Stomach (tissue), 4 donors: Measurements from ENCODE around the gene SPTAN1.

ENCODE experiments used
- CTCF ChIP-seq, 7 experiments: fragments of 450-650 bp in 4 of 7; fragments of 200-600 bp in 3 of 7; sonication (generic) in 3 of 7; IDR thresholded peaks; one replicate each; pipeline ENCODE4 v1.5.1; 2016 to 2019; ENCODE audit warnings: antibody characterized with exemption in 7 of 7, control low read depth in 2 of 7, mild to moderate bottlenecking in 1 of 7
- POLR2A ChIP-seq, 4 donors: fragments of 450-650 bp; IDR thresholded peaks; one replicate each; pipeline ENCODE4 v1.6.1; 2016; ENCODE audit warnings: antibody characterized with exemption in 4 of 4, control low read depth in 2 of 4, mild to moderate bottlenecking in 1 of 4, moderate library complexity in 1 of 4
- POLR2AphosphoS5 ChIP-seq, 3 donors: sonication (generic); formaldehyde crosslinking; IDR thresholded peaks; one replicate each; pipeline ENCODE4 v1.6.1; 2016; ENCODE audit warnings: antibody characterized with exemption in 3 of 3

- no peak for TF ChIP-seq CTCF (IDR thresholded peaks at IDR 0.05)
- no peak for TF ChIP-seq POLR2A (IDR thresholded peaks at IDR 0.05)
- peak; percentile 43 to 89 (median 57) for TF ChIP-seq POLR2AphosphoS5 (IDR thresholded peaks at IDR 0.05)
Observed at GRCh38 chr9:128656416-128657343, 104.3 kb downstream of the SPTAN1 start, which contains the start of gene DYNC2I2.
